Activated naive CD4-positive, alpha-beta T cell treated with anti-CD3 and anti-CD28 coated beads, Interleukin-2, amount 50 U/mL, for 24 hours (primary cell): ENCODE results near the gene IFNA6.

Source experiments
- H3K27ac Mint-ChIP-seq: one replicate; pipeline ENCODE4 v1.8.0; 2021; ENCODE audit warnings: mild to moderate bottlenecking, mixed read lengths
- H3K27me3 Mint-ChIP-seq: one replicate; pipeline ENCODE4 v1.8.0; 2021; ENCODE audit warnings: mixed read lengths
- H3K36me3 Mint-ChIP-seq: one replicate; pipeline ENCODE4 v1.8.0; 2021; ENCODE audit warnings: mixed read lengths
- H3K4me1 Mint-ChIP-seq: one replicate; pipeline ENCODE4 v1.8.0; 2021; ENCODE audit warnings: mixed read lengths
- H3K4me3 Mint-ChIP-seq: one replicate; pipeline ENCODE4 v1.8.0; 2021; ENCODE audit warnings: mild to moderate bottlenecking, mixed read lengths
- H3K9me3 Mint-ChIP-seq: one replicate; pipeline ENCODE4 v1.8.0; 2021; ENCODE audit warnings: mixed read lengths

IFNA6 gene

GRCh38 chr9:21340735-21341134, 10.0 kb downstream of the IFNA6 start:
- Mint-ChIP-seq H3K4me1 (peaks cover 11% of the 10 kb centered on the region), H3K36me3 (peaks cover 1% of the 10 kb centered on the region), H3K4me3 (no peak overlapping the region), H3K27me3 (peaks cover 10% of the 10 kb centered on the region), H3K27ac (no peak overlapping the region), H3K9me3 (no peaks in the 10 kb centered on the region)

- H3K4me1 Mint-ChIP-seq, result peaks cover 44% of the 10 kb centered on the region
- H3K36me3 Mint-ChIP-seq, result peaks cover 14% of the 10 kb centered on the region
- H3K27ac Mint-ChIP-seq, result peak overlapping the region; percentile 84
- H3K27me3 Mint-ChIP-seq, result peaks cover 3% of the 10 kb centered on the region
- H3K4me3 Mint-ChIP-seq, result peak overlapping the region; percentile 76
- H3K9me3 Mint-ChIP-seq, result peaks cover 4% of the 10 kb centered on the region
These were observed 14.2 kb downstream of the IFNA6 start for GRCh38 chr9:21336457-21336856.

- Mint-ChIP-seq H3K4me3 (peak within 1 kb of the TSS; percentile 93), H3K9me3 (peaks cover 4% of the 10 kb centered on the region), H3K36me3 (peaks cover 14% of the 10 kb centered on the region), H3K27me3 (no peaks in the 10 kb centered on the region), H3K4me1 (peaks cover 59% of the 10 kb centered on the region), H3K27ac (peak within 1 kb of the TSS; percentile 95)
These were observed 15.7 kb downstream of the IFNA6 start, which contains the start of gene KLHL9 for GRCh38 chr9:21334701-21335632. TSS of gene KLHL9 (minus strand) at chr9:21335404. CDS start at chr9:21334859, 545 bp downstream.

- Mint-ChIP-seq H3K36me3 (peaks cover 14% of the 10 kb centered on the region), H3K27me3 (no peaks in the 10 kb centered on the region), H3K9me3 (peaks cover 4% of the 10 kb centered on the region), H3K4me3 (peak overlapping the region; percentile 93), H3K27ac (peak overlapping the region; percentile 71), H3K4me1 (peaks cover 72% of the 10 kb centered on the region)
These were observed 17.5 kb downstream of the IFNA6 start for GRCh38 chr9:21333226-21333625.

GRCh38 chr9:21331676-21332402, 18.8 kb downstream of the IFNA6 start:
- peak overlapping the region; percentile 71 for H3K4me3 Mint-ChIP-seq
- peaks cover 86% of the 10 kb centered on the region for H3K4me1 Mint-ChIP-seq
- H3K27me3 Mint-ChIP-seq, result no peaks in the 10 kb centered on the region
- H3K36me3 Mint-ChIP-seq, result peaks cover 14% of the 10 kb centered on the region
- H3K9me3 Mint-ChIP-seq, result peaks cover 4% of the 10 kb centered on the region
- no peak overlapping the region for H3K27ac Mint-ChIP-seq

DNA sequence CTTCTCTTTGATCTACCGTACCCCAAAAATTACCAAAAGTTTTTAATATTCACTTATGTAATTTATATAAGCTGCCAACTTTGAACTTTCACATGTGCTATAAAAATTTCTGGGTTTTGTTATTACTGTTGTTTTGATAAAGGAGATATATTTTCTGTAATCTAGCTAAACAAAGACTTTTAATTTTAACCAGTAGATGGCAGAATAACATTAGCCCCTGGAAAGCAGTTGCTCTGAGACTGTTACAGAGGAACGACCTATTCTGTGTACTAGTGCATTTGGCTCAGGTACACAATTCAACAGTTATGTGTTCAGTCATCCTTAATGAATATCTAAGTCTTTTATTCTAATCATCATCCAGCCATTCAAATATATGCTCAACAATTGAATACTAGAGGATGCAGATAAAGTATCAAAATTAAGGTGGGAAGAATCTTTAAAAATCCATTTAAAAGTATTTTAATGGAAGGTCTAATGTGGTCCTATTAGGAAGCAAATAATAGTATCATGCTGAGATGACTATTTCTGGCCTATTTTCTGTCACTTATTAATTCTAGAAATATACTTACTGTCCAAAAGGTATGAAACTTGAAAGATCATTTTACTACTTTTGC, 24.1 kb downstream of the IFNA6 start:
- peaks cover 6% of the 10 kb centered on the region for H3K36me3 Mint-ChIP-seq
- H3K4me3 Mint-ChIP-seq, result peak overlapping the region; percentile 50
- no peak overlapping the region for H3K27ac Mint-ChIP-seq
- peaks cover 64% of the 10 kb centered on the region for H3K4me1 Mint-ChIP-seq
- no peaks in the 10 kb centered on the region for H3K9me3 Mint-ChIP-seq
- H3K27me3 Mint-ChIP-seq, result no peaks in the 10 kb centered on the region

DNA sequence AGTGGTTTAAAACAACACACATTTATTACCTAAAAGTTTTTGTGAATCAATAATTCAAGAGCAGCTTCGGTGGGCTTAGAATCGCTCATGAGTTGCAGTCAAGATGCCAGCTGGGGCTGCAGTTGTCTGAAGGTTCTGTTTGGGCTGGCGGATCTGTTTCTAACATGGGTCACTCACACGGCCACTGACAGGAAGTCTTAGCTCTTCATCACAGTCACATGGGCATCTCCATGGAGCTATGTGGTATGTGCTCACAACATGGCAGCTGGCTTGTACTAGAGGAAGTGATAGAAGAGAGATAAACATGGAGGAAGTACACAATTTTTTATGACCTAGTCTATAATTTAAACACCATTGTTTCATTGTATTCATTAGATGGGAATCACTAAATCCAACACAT, 26.6 kb downstream of the IFNA6 start:
- Mint-ChIP-seq H3K27me3 (no peaks in the 10 kb centered on the region), H3K36me3 (peaks cover 7% of the 10 kb centered on the region), H3K4me3 (no peak overlapping the region), H3K27ac (peak overlapping the region; percentile 25), H3K9me3 (no peaks in the 10 kb centered on the region), H3K4me1 (peaks cover 49% of the 10 kb centered on the region)

GRCh38 chr9:21322911-21323461, 27.7 kb downstream of the IFNA6 start:
- H3K9me3 Mint-ChIP-seq, result no peaks in the 10 kb centered on the region
- H3K4me1 Mint-ChIP-seq, result peaks cover 45% of the 10 kb centered on the region
- H3K36me3 Mint-ChIP-seq, result peaks cover 7% of the 10 kb centered on the region
- H3K4me3 Mint-ChIP-seq, result no peak overlapping the region
- peak overlapping the region; percentile 63 for H3K27ac Mint-ChIP-seq
- H3K27me3 Mint-ChIP-seq, result no peaks in the 10 kb centered on the region

GRCh38 chr9:21320465-21320864, 30.2 kb downstream of the IFNA6 start:
- Mint-ChIP-seq H3K4me3 (no peak overlapping the region), H3K36me3 (peaks cover 7% of the 10 kb centered on the region), H3K4me1 (peaks cover 24% of the 10 kb centered on the region)

DNA sequence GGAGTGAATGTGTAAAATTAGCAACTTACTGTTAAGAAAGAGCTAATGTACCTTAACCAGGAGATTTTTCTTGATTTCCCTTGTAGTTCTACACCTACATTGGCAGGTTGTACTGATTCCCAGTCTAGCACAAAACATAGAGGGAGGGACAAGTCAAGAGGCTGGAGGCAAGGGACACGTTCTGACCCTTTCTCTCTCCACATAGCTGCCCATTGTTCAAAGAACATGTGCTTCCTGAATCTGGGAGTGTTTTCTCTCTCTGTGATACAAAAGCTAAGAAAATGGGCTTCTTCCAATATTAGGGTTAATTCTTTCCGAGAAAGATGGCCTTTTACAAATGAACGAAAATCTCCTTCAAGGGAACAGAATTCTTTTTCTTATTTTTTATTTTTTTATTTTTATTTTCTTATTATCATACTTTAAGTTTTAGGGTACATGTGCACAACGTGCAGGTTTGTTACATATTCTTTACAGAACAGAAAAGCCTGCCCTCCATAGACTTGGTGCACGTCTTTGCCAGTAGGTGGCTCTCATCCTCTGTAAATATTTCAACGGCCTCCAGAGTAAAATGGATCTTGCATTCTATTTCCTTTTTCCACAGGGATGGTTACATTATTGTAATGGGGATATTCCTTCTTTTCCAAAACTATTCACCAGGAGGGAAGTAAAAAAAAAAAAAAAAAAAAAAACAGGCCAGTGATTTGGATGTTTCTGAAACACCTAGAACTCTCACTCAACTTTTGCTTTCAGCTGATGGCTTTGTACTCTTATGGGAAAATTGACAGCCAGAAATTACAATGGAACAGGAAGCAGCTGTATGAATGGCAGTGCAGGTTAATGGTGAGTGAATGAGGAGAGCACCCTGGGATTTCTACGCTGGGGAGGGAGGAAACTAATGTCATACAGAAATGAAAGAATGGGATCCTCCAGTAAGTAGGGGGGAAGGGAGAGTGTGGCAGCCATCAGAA, 32.4 kb downstream of the IFNA6 start:
- Mint-ChIP-seq H3K4me1 (peaks cover 13% of the 10 kb centered on the region), H3K36me3 (peaks cover 6% of the 10 kb centered on the region), H3K27ac (no peak overlapping the region), H3K9me3 (no peaks in the 10 kb centered on the region), H3K4me3 (no peak overlapping the region), H3K27me3 (no peaks in the 10 kb centered on the region)

More at GRCh38 chr9:21320465-21320864, 30.2 kb downstream of the IFNA6 start:
- Mint-ChIP-seq H3K9me3 (no peaks in the 10 kb centered on the region), H3K27ac (no peak overlapping the region), H3K27me3 (no peaks in the 10 kb centered on the region)

DNA sequence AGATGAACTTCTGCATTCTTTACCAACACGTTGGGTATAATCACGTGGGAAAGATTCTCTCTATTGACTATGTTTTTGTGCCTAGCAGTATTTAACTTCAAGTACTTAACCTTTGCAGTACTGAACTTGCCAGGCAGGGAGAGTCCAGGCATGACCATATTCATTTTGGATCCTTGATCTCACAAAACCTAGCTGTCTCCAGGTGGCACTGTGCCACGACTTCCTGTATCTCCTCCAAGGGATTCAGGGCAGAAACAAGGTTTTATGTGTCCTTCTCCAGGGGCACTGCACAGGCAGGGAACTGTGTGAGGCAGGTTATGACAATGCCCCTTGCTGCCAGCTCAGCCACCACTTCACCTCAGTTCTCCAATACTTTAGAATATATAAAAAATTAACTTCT, 33.8 kb downstream of the IFNA6 start:
- Mint-ChIP-seq H3K27ac (no peak overlapping the region), H3K4me1 (peaks cover 13% of the 10 kb centered on the region), H3K27me3 (no peaks in the 10 kb centered on the region), H3K4me3 (no peak overlapping the region), H3K36me3 (peaks cover 1% of the 10 kb centered on the region), H3K9me3 (no peaks in the 10 kb centered on the region)

GRCh38 chr9:21316032-21316842, 34.5 kb downstream of the IFNA6 start:
- Mint-ChIP-seq H3K4me3 (no peak overlapping the region), H3K9me3 (no peaks in the 10 kb centered on the region), H3K36me3 (peaks cover 1% of the 10 kb centered on the region), H3K27ac (no peak overlapping the region), H3K4me1 (peaks cover 13% of the 10 kb centered on the region), H3K27me3 (no peaks in the 10 kb centered on the region)

DNA sequence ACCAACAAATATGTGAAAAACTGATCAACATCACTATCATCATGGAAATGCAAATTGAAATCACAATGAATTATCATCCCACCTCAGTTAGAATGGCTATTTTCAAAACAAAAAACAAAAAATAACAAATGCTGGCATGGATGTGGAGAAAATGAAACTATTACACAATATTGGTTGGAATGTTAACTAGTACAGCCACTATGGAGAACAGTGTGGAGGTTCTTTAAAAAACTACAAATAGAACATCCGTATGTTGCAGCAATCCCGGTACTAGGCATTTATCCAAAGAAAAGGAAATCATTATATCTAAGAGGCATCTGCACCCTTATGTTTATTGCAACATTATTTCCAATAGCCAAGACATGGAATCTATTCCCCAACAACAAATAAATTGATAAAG, 36.5 kb downstream of the IFNA6 start:
- Mint-ChIP-seq H3K4me1 (peaks cover 6% of the 10 kb centered on the region), H3K9me3 (no peaks in the 10 kb centered on the region), H3K36me3 (no peaks in the 10 kb centered on the region), H3K4me3 (no peak overlapping the region), H3K27me3 (no peaks in the 10 kb centered on the region), H3K27ac (no peak overlapping the region)

GRCh38 chr9:21311889-21312288, 38.8 kb downstream of the IFNA6 start:
- Mint-ChIP-seq H3K27me3 (peaks cover 9% of the 10 kb centered on the region), H3K27ac (no peak overlapping the region), H3K4me1 (no peaks in the 10 kb centered on the region)

More at GRCh38 chr9:21311889-21312288, 38.8 kb downstream of the IFNA6 start:
- Mint-ChIP-seq H3K4me3 (no peak overlapping the region), H3K9me3 (no peaks in the 10 kb centered on the region), H3K36me3 (peaks cover 3% of the 10 kb centered on the region)
